Measurements from ENCODE around the gene ANKRD24. TPM values are rescaled to one million over a fixed set of nuclear protein-coding genes. Genes with fewer than 3 reads are reported as not detected.
A peak's percentile ranks its signal among the peaks of the same experiment; 100 is the strongest.
"Not testable (repeated sequence)": the region's sequence is repeated elsewhere in the genome, so short reads cannot be mapped to it uniquely, and the experiment has no call there.

Gene ANKRD24
- 0.13 and 0.38 TPM in 2 replicates for total RNA-seq

GRCh38 chr19:4182084-4182810 lies at the start of gene ANKRD24, which contains the start of gene SIRT6:
TSS of gene ANKRD24 (plus strand) at chr19:4182689. CDS start at chr19:4186426, 3,737 bp downstream.
TSS of gene SIRT6 (minus strand) at chr19:4182563. CDS start at chr19:4182539, 24 bp downstream.
- peak; percentile 92 to 95 for DNase-seq (ENCODE audit: low read depth in 2 of 2)

GRCh38 chr19:4134351-4134750 lies 48.1 kb upstream of the ANKRD24 start:
- no peak for DNase-seq (ENCODE audit: low read depth in 2 of 2)

- DNase-seq (ENCODE audit: low read depth in 2 of 2): not testable (repeated sequence)
Observed at GRCh38 chr19:4135386-4135785, 47.1 kb upstream of the ANKRD24 start.

- no peak for DNase-seq (ENCODE audit: low read depth in 2 of 2)
Observed at GRCh38 chr19:4136680-4137088, 45.8 kb upstream of the ANKRD24 start.

- no peak for DNase-seq (ENCODE audit: low read depth in 2 of 2)
Observed at GRCh38 chr19:4138445-4138844, 44.0 kb upstream of the ANKRD24 start.

GRCh38 chr19:4139614-4140236 lies 42.8 kb upstream of the ANKRD24 start:
- peak in 1 of 2 donors; percentile 47 for DNase-seq (ENCODE audit: low read depth in 2 of 2)

- DNase-seq (ENCODE audit: low read depth in 2 of 2): peak; percentile 37 to 68
Observed at GRCh38 chr19:4140237-4140711, 42.2 kb upstream of the ANKRD24 start.

GRCh38 chr19:4142916-4143315 lies 39.6 kb upstream of the ANKRD24 start:
- DNase-seq (ENCODE audit: low read depth in 2 of 2): not testable (repeated sequence)

GRCh38 chr19:4144666-4145249 lies 37.7 kb upstream of the ANKRD24 start:
- no peak for DNase-seq (ENCODE audit: low read depth in 2 of 2)

- no peak for DNase-seq (ENCODE audit: low read depth in 2 of 2)
Observed at GRCh38 chr19:4149518-4150288, 32.8 kb upstream of the ANKRD24 start.

GRCh38 chr19:4151623-4152022 lies 30.9 kb upstream of the ANKRD24 start:
- DNase-seq (ENCODE audit: low read depth in 2 of 2): no peak

GRCh38 chr19:4152241-4152998 lies 30.1 kb upstream of the ANKRD24 start:
- no peak for DNase-seq (ENCODE audit: low read depth in 2 of 2)

- DNase-seq (ENCODE audit: low read depth in 2 of 2): no peak
Observed at GRCh38 chr19:4154571-4155312, 27.7 kb upstream of the ANKRD24 start.

- no peak for DNase-seq (ENCODE audit: low read depth in 2 of 2)
Observed at GRCh38 chr19:4157164-4157563, 25.3 kb upstream of the ANKRD24 start.

- not testable (repeated sequence) for DNase-seq (ENCODE audit: low read depth in 2 of 2)
Observed at GRCh38 chr19:4157971-4158370, 24.5 kb upstream of the ANKRD24 start.

GRCh38 chr19:4161415-4162077 lies 20.9 kb upstream of the ANKRD24 start:
- no peak for DNase-seq (ENCODE audit: low read depth in 2 of 2)

- no peak for DNase-seq (ENCODE audit: low read depth in 2 of 2)
Observed at GRCh38 chr19:4164262-4164661, 18.2 kb upstream of the ANKRD24 start.

GRCh38 chr19:4171676-4172075 lies 10.8 kb upstream of the ANKRD24 start:
- no peak for DNase-seq (ENCODE audit: low read depth in 2 of 2)

- peak in 1 of 2 donors; percentile 50 for DNase-seq (ENCODE audit: low read depth in 2 of 2)
Observed at GRCh38 chr19:4172861-4173473, 9.5 kb upstream of the ANKRD24 start.
